Ectodermal cell (in vitro differentiated cells): ENCODE data around the gene RPS19BP1.

Source experiments
- H3K27ac ChIP-seq: 2 replicates; pipeline ENCODE4 v1.7.0; 2013; ENCODE audit warnings: mild to moderate bottlenecking, low read depth, low read length; ENCODE audit not compliant: insufficient read depth, poor library complexity, severe bottlenecking
- H3K27me3 ChIP-seq: 2 replicates; pipeline ENCODE4 v1.7.0; 2013; ENCODE audit warnings: mild to moderate bottlenecking, low read length; ENCODE audit not compliant: insufficient read depth, control insufficient read depth, poor library complexity, severe bottlenecking
- H3K36me3 ChIP-seq: one replicate; pipeline ENCODE4 v1.7.0; 2013; ENCODE audit warnings: low read length; ENCODE audit not compliant: control insufficient read depth, insufficient read depth
- H3K4me1 ChIP-seq: one replicate; pipeline ENCODE4 v1.7.0; 2013; ENCODE audit warnings: low read length; ENCODE audit not compliant: control insufficient read depth, insufficient read depth
- H3K4me3 ChIP-seq: 2 replicates; pipeline ENCODE4 v1.7.0; 2013; ENCODE audit warnings: low read depth, low read length, control low read depth; ENCODE audit not compliant: insufficient read depth
- H3K9me3 ChIP-seq: 2 replicates; pipeline ENCODE4 v1.7.0; 2013; ENCODE audit warnings: mild to moderate bottlenecking, low read length, moderate library complexity; ENCODE audit not compliant: control insufficient read depth
- WGBS, 2 experiments: methylation state at CpG; one replicate each; pipeline ENCODE4 v1.1.7; 2013; ENCODE audit warnings: missing lambda C conversion rate in 2 of 2; 5-methylcytosine and 5-hydroxymethylcytosine counted together

RPS19BP1 gene

GRCh38 chr22:39479254-39479653 is 53.3 kb downstream of the RPS19BP1 start:
- no peaks in the 10 kb centered on the region for H3K27me3 ChIP-seq
- H3K36me3 ChIP-seq, result no peaks in the 10 kb centered on the region
- no peak overlapping the region for H3K27ac ChIP-seq
- peaks cover 20% of the 10 kb centered on the region for H3K4me1 ChIP-seq
- H3K4me3 ChIP-seq, result no peak overlapping the region
- H3K9me3 ChIP-seq, result no peaks in the 10 kb centered on the region
- WGBS, 2 experiments, result 82% methylated on average over 3 of the region's 3 CpGs
